D721Med (cell line): ENCODE data around the gene APOLD1.

Source experiments
- DNase-seq: peaks from one replicate; pipeline ENCODE4 v3.0.0; 2011; ENCODE audit warnings: low spot score; ENCODE audit not compliant: insufficient read length
- FAIRE-seq: peaks from 2 replicates; lab custom pipeline; 2011; peaks lifted over from hg19 to GRCh38; lab: Jason Lieb, UNC
- CTCF ChIP-seq: IDR thresholded peaks from 2 replicates; pipeline ENCODE4 v1.5.1; 2012; ENCODE audit warnings: mild to moderate bottlenecking, control low read depth; ENCODE audit not compliant: insufficient read depth; ENCODE audit errors: missing control alignments

Gene APOLD1

GRCh38 chr12:12770262-12770661 is 15.2 kb upstream of the APOLD1 start:
- DNase-seq (no peak), FAIRE-seq (no peak)
- no peak for TF ChIP-seq CTCF

GRCh38 chr12:12774791-12775190 is 10.7 kb upstream of the APOLD1 start:
- DNase-seq (no peak), FAIRE-seq (no peak)
- no peak for TF ChIP-seq CTCF

- no peak for TF ChIP-seq CTCF
- DNase-seq (no peak), FAIRE-seq (no peak)
Measured at GRCh38 chr12:12776261-12776660, 9.2 kb upstream of the APOLD1 start.

DNA sequence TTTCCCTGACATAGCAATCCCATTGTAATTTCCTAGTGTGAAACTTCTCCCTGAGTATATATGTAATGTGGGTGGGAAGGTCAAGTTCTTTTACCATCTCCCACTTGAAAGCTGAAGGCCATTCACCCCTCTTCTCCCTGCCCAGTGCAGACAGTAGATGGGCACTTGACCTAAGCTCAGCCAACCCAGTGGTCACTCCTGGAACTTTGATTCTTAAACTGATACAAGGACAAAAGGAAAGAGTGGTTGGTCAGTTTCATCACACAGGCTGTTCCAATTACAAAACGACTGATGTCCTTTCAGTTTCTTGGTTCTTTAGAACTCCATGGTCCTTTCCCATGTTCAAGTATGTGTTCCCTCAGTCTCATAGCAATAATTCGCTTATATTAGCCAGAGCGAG is 8.4 kb upstream of the APOLD1 start:
- no peak for TF ChIP-seq CTCF
- DNase-seq: no peak
- no peak for FAIRE-seq

DNA sequence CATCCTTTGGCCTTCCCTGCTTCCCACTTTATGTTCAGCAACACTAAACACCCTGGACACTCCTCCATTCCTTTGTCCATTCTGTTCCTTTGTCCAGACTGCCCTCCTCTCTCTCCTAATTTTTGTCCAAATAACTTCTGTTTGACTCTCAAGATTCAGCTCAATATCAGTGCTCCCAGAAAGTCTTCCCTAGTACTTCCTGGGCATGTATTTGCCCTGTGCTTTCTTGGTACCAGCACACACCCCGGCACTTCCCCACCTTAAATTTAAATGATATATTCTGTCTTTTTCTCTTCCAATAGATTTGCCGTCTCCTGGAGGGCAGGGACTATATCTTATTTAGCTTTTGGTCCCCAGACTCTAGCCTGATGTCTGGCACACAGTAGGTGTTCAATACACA is 6.5 kb upstream of the APOLD1 start:
- TF ChIP-seq CTCF: no peak
- no peak for DNase-seq
- no peak for FAIRE-seq

- FAIRE-seq (no peak), DNase-seq (no peak)
- TF ChIP-seq CTCF: no peak
Measured at GRCh38 chr12:12779529-12779928, 5.9 kb upstream of the APOLD1 start.

GRCh38 chr12:12784116-12784515 is 1.3 kb upstream of the APOLD1 start:
- FAIRE-seq (no peak), DNase-seq (no peak)
- TF ChIP-seq CTCF: no peak
